Epidermal melanocyte (primary cell): Measurements from ENCODE around the gene RASGRF2.
"Not testable (repeated sequence)": the region's sequence is repeated elsewhere in the genome, so short reads cannot be mapped to it uniquely, and the experiment has no call there.

Experiments used
- DNase-seq: peaks from one replicate; pipeline ENCODE4 v3.0.0; 2011; ENCODE audit warnings: low spot score; ENCODE audit not compliant: insufficient read length

Gene RASGRF2

DNA sequence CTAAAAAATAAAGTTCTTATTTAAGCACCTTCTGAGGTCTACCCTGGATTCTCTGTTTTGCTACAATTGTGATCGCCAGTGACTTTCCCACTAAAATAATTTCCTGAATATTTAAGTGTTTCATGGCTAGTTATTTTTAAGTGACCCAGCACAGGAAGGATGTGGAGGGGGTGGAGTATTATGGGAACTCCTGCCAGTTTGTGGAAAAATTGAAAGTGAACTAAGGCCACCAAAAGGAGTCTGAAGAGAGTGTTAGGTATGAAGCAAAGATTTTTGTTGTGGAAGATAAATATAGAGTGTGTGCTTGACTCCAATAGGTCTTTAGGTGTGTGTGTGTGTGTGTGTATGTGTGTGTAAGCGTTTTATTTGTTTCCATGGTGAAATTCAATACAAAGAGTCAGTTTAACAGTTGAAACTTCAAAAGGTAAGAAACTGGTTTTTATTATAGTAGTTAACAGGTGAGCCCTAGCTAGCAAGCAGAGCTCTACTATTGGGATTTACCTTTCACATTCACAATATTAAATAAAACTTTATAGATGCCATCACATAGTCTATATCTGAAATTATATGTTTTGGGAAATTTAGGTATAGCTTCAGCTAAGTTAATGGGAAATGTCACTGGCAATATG, 25.6 kb downstream of the RASGRF2 start:
- DNase-seq, result no peak

DNA sequence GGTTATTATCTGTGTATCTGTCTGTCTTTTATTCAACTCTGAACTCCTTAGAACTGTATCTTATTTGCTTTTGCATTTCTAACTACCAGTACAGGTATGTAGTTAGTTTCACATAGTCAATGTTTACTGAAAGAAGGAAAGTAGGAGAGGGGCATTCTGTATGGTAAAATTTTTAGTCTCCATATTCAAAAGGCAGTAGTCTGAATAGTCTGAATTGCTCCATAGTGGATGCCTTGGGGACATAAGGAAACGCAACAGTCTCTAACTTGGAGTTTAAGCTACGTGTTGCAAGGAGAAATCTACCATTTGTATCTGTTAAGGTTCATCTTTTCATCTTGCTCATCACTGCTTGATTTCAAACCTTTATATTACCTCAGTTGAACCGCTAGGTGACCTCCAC, 26.2 kb downstream of the RASGRF2 start:
- no peak for DNase-seq

- DNase-seq, result no peak
These were observed 27.1 kb downstream of the RASGRF2 start for GRCh38 chr5:80987078-80987766.

DNA sequence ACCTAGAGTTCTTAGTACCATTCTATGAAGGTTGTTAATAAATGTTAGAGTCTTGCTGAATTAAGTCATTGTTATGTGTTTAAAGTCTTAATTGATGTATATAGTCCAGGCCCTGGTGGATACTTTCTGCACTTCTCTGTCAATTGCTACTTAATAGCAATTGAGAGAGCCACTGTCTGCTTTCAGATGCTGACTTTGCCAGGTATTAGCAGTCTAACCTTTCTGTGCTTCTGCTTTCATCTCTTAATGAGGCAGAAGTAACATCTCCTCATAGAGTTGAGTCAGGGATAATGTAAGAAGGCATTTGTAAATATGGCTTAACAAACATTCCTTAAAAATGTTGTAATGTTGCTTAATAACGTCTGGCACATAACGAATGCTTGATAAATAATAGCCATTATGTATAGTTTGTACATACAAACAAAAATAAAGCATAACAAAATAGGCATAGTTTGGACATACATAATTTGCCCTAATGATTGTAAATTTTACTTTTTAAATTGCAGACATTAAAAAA, 28.3 kb downstream of the RASGRF2 start:
- no peak for DNase-seq

GRCh38 chr5:80989883-80990282, 29.7 kb downstream of the RASGRF2 start:
- no peak for DNase-seq

DNA sequence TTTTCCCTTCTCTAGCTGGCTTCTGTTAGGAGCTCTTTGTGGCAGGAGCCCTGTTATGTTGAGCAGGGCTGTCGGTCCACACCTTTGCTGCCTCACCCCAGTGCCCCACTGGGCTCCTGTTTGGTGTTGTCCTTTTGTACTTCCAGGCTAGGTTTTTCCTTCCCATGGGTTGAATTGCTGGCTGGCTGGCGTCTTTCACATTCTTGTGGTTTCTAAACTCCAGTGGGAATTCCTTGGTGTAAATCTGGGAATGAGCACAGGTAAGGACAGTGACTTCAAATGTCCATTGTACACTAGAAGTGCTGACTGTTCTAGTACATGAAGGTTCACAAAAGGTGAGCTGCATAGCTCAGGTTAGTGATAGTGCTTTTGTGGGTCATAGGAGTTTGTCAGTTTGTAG, 30.4 kb downstream of the RASGRF2 start:
- no peak for DNase-seq

DNA sequence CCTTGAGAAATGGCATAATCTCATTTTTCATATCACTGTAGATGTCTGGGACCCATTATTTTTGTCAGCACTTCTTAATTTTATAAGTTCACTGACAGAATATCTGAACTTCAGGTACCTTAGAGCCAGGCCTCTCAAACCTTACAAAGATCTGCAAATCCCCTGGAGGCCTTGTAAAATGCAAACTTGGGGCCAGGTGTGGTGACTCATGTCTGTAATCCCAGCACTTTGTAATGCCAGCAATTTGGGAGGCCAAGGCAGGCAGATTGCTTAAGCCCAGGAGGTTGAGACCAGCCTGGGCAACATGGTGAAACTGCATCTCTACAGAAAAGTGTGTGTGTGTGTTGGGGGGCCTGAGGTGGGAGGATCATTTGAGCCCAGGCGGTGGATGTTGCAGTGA, 30.8 kb downstream of the RASGRF2 start:
- no peak for DNase-seq

DNA sequence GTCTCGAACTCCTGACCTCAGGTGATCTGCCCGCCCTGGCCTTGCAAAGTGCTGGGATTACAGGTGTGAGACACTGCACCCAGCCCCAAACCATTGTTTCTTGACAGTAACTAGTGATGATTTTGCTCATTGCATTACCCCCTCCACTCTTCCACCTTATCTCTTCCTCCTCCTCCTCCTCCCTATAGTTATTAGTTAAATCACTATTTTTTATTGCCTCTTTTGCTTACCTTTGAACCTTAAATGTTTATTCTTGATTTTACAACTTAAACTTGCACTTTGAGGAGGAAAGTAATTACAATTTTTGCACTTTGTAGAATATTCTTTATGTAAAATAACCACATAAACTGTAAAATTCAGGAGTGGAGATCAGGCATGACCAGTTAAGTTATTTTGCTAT, 35.7 kb downstream of the RASGRF2 start:
- DNase-seq, result no peak

- DNase-seq, result no peak
These were observed 38.4 kb downstream of the RASGRF2 start for GRCh38 chr5:80998590-80998979.

DNA sequence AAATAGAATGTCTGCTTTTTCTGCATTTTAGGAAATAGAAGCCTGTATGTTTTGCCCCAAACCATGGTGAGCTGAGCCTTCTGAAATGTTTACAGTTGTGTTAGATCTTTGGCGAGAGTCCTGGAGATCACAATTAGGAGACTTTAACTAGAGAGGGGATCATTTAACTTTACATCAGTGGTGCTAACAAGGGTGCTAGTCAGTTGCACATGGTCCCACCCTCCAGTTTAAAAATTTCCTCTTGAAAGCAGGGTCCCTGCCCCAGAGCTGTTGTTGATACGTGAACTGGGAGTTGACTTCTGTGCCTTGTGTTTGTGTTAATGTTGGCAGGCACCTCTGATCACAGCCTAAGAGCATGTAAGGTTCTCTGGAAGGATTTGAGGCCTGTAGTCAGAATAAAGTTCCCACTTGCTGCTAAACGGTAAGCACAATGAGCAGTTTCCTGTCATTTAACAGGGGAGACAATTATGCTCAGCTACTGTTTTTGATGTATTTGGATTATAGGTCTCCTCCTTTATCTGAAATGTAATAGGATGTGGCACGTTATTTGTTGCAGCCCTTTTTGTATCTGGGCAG, 43.7 kb downstream of the RASGRF2 start:
- DNase-seq, result no peak

GRCh38 chr5:81005708-81006107, 45.5 kb downstream of the RASGRF2 start:
- no peak for DNase-seq

DNA sequence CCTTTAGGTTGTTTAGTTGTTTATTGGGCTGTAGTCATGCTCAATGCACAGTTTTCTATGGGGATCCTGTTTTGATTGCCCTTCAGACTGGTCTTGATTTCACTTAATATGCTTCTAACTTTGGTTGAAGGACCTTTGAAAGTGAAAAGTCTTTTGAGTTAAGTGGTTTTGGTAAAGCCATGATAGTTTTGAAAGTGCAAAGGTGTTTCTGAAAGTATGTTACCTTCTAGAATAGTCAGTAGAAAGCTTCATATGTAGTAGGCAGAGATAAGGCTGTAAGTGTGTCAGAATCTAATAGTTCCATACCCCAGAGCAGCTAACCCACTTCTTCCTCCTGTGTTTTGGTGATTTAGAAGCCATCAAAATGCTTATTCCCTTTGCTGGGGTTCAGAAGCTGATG, 46.1 kb downstream of the RASGRF2 start:
- DNase-seq, result no peak

DNA sequence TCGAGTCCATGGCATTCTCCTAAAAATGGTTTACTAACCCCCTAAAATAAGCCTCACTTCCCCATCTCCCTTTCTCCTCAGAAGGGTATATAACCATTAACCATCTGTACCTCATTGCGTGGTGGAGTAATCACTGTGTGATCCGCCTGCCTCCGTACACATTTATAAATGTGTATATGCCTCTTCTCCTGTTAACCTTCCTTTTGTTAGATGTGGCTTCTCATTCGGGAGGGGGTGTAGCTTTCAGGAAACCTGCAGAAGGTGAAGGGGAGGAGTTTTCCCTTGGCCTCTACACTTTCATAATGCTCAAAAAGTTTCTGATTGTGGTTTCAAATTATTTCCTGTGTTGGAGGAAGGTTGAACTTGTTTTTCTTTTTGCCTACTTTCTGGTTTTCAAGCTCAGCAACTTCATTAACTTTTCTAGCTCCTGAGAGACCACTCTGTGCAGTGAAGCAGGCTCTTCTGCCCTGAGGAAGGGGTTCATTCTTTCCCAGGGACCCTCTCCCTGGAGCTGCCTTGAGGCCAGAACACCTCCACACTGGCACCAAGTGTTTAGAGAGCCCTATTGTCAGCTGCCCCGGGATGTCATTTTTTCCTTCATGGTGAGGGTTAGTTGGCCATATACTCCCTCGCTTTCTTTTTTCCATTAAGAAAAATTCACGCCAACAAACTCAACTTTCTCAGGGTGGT, 46.9 kb downstream of the RASGRF2 start:
- no peak for DNase-seq

- DNase-seq, result no peak
These were observed 47.5 kb downstream of the RASGRF2 start for GRCh38 chr5:81007637-81008027.

DNA sequence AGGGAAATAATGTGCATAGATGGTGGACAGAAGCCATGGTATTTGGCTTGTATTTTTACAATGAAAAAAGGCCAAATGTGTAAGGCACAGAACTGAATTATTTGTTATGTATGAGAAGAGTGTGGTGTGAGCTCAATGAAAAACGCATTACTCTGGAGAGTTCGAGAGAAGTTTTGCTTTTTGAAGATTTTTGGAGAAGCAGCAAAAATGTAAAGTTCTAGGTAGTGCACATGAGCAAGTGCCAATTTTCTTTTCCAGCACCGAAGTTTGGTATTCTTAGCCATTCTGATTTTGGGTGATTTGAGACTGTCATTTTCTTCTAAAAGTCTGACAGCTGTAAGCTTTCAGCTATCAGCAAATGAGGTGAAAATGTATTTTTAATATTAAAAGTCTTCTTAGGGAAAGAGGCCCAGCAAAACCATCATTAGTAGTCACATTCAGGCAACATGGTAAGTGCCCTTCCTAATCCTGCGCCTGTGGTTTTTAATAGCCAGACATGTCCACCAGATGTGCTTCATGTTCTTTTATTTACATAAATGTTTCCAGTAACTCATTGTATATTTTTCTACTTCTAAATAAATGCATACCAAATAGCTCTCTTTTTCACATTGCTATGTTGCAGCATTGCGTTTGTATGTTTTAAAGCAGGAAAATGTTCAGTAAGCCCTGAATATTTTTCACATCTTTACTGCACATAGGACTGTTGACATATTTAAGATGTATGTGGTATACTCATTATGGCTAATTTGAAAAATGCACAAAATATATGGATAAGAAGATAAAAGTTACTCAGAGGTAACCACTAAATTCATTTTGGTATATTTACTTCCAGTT, 50.4 kb downstream of the RASGRF2 start:
- no peak for DNase-seq

GRCh38 chr5:81014348-81014747, 54.2 kb downstream of the RASGRF2 start:
- no peak for DNase-seq

DNA sequence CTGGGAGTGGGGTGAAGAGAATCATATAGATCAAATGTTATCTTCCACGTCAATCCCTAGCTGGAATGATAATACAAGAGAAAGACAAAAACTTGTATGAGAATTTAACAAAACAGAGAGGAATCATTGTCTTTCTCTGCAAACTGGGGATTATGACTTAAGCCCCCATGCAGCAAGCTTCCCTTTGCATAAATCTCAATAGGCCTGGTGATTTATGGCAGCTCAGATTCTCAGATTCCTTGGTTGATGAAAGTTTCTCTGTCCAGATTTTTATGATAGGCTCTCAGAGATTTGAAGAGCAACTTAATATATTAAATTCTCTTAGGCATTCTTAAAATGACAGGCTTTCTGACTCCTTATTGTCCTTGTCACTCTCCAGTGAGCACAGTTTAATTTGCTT, 56.0 kb downstream of the RASGRF2 start:
- no peak for DNase-seq

- no peak for DNase-seq
These were observed 57.2 kb downstream of the RASGRF2 start for GRCh38 chr5:81017320-81017719.

GRCh38 chr5:81018608-81019007, 58.4 kb downstream of the RASGRF2 start:
- DNase-seq, result not testable (repeated sequence)

DNA sequence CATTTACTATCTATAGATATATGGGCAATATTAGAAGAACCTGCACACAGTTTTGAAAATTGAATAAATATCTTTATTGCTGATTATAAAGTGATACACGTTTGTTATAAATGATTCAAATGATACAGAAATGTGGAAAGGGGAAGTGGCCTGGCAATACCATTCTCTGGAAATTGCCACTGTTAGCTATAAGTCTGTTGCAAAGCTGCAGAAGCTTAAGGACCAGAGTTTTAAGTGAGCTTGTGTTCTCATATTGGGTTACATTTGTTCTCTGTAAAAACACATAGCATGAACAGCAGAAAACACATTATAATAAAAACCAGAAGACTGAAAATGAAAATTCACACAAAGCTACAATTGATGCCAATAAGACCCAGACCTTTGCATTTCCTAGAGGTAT, 59.6 kb downstream of the RASGRF2 start:
- DNase-seq, result no peak

DNA sequence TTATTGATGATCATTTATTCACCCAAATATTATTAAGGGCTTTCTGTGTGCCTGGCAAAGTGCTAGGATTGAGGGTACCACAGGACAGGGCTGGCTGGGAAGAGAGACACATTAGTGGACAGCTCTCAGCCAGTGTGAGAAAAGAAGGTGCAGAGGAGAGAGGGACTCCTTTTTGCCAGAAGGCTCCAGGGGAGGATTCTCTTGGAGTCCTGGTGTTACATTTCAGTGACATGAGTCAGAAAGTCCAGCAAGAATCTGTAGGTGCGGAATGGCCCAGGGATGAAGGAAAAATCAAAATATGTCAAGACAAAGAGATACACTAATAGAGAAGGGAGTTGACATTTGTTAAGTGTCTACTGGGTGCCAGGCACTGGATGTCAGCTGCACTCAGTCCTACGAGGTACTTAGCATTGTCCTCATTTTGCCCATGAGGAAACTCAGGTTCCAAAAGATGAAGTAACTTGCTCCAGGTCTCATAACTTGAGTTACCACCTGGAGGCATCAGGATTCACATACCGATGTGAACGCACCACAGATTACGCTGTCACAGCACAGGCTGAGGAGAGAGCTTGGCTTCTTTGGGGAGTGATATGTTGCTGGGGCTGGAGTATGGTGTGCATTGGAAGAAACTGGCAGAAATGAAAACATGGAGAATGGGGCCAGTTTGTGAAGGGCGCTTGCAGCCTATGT, 60.5 kb downstream of the RASGRF2 start:
- no peak for DNase-seq
